GM23338 (cell line): ENCODE data around the gene PSORS1C2. TPM values are rescaled to one million over a fixed set of nuclear protein-coding genes. Genes with fewer than 3 reads are reported as not detected.
A peak's percentile ranks its signal among the peaks of the same experiment; 100 is the strongest.

Source experiments
- ATAC-seq: fragments of 200-7000 bp; cut with Tn5 transposase; 3 replicates; pipeline ENCODE4 v1.9.1; 2020
- DNase-seq: peaks from one replicate; pipeline ENCODE4 v3.0.0-alpha.2; 2015; ENCODE audit warnings: low spot score
- H2AFZ ChIP-seq: fragments of 200-600 bp; sonication (generic); 2 replicates; pipeline ENCODE4 v1.8.0; 2016; ENCODE audit warnings: antibody characterized with exemption, mild to moderate bottlenecking, moderate library complexity
- H3F3A ChIP-seq: fragments of 200-600 bp; sonication (generic); replicated peaks from 2 replicates; pipeline ENCODE4 v1.8.0; 2017; ENCODE audit warnings: antibody characterized with exemption, mixed run types, low read depth
- H3K27ac ChIP-seq: fragments of 200-600 bp; sonication (generic); 2 replicates; pipeline ENCODE4 v1.6.1; 2016; ENCODE audit warnings: low read depth
- H3K27me3 ChIP-seq: fragments of 200-600 bp; sonication (generic); 2 replicates; pipeline ENCODE4 v1.8.0; 2016; ENCODE audit warnings: mild to moderate bottlenecking, mixed run types, moderate library complexity; ENCODE audit not compliant: insufficient read depth
- H3K36me3 ChIP-seq: fragments of 200-600 bp; sonication (generic); 2 replicates; pipeline ENCODE4 v1.8.0; 2016; ENCODE audit warnings: mild to moderate bottlenecking; ENCODE audit not compliant: insufficient read depth
- H3K4me1 ChIP-seq: fragments of 200-600 bp; sonication (generic); 2 replicates; pipeline ENCODE4 v1.8.0; 2016; ENCODE audit warnings: mild to moderate bottlenecking, moderate library complexity; ENCODE audit not compliant: insufficient read depth
- H3K4me2 ChIP-seq: fragments of 200-600 bp; sonication (generic); 2 replicates; pipeline ENCODE4 v1.7.1; 2017; ENCODE audit warnings: mixed run types
- H3K4me3 ChIP-seq: fragments of 200-600 bp; sonication (generic); 2 replicates; pipeline ENCODE4 v1.6.1; 2016; ENCODE audit warnings: mixed run types
- H3K79me2 ChIP-seq: fragments of 200-600 bp; sonication (generic); replicated peaks from 2 replicates; pipeline ENCODE4 v1.8.0; 2017; ENCODE audit warnings: mild to moderate bottlenecking; ENCODE audit not compliant: insufficient read depth
- H3K9me2 ChIP-seq: fragments of 200-600 bp; sonication (generic); 2 replicates; pipeline ENCODE4 v1.8.0; 2017; ENCODE audit not compliant: insufficient read depth
- H4K20me1 ChIP-seq: fragments of 200-600 bp; sonication (generic); replicated peaks from 2 replicates; pipeline ENCODE4 v1.8.0; 2017; ENCODE audit warnings: mild to moderate bottlenecking; ENCODE audit not compliant: insufficient read depth
- H3K27ac Mint-ChIP-seq: 2 replicates; pipeline ENCODE4 v1.8.0; 2020; ENCODE audit warnings: inconsistent platforms, mild to moderate bottlenecking, moderate library complexity, mixed read lengths
- H3K27me3 Mint-ChIP-seq: 3 replicates; pipeline ENCODE4 v1.8.0; 2022; ENCODE audit warnings: low read depth, mild to moderate bottlenecking, moderate library complexity, mixed read lengths, inconsistent platforms; ENCODE audit not compliant: insufficient read depth, poor library complexity
- H3K36me3 Mint-ChIP-seq: 3 replicates; pipeline ENCODE4 v1.8.0; 2021; ENCODE audit warnings: low read depth, mild to moderate bottlenecking, inconsistent platforms, moderate library complexity, mixed read lengths
- H3K4me1 Mint-ChIP-seq: 3 replicates; pipeline ENCODE4 v1.8.0; 2020; ENCODE audit warnings: mild to moderate bottlenecking, inconsistent platforms, mixed read lengths
- H3K4me3 Mint-ChIP-seq: 3 replicates; pipeline ENCODE4 v1.8.0; 2021; ENCODE audit warnings: moderate library complexity, mild to moderate bottlenecking, inconsistent platforms, mixed read lengths
- H3K9me3 Mint-ChIP-seq: 3 replicates; pipeline ENCODE4 v1.8.0; 2020; ENCODE audit warnings: moderate library complexity, mild to moderate bottlenecking, inconsistent platforms, mixed read lengths
- CREB1 ChIP-seq: fragments of 250-450 bp; sonication (Bioruptor Pico); IDR thresholded peaks from 2 replicates; pipeline ENCODE4 v1.5.0; 2020; ENCODE audit warnings: low read depth, mild to moderate bottlenecking, moderate library complexity
- EZH2 ChIP-seq: fragments of 200-600 bp; sonication (generic); IDR thresholded peaks from one replicate; pipeline ENCODE4 v1.8.0; 2017; ENCODE audit warnings: antibody characterized with exemption, mild to moderate bottlenecking, low read depth; ENCODE audit not compliant: unreplicated experiment
- EZH2phosphoT487 ChIP-seq: fragments of 200-600 bp; sonication (generic); IDR thresholded peaks from one replicate; pipeline ENCODE4 v1.8.1; 2018; ENCODE audit warnings: antibody characterized with exemption; ENCODE audit not compliant: unreplicated experiment
- JUNB ChIP-seq: IDR thresholded peaks from one replicate; pipeline ENCODE4 v1.6.1; 2016; ENCODE audit warnings: antibody characterized with exemption; ENCODE audit not compliant: unreplicated experiment
- NANOG ChIP-seq: IDR thresholded peaks from 2 replicates; pipeline ENCODE4 v1.6.1; 2016; ENCODE audit warnings: antibody characterized with exemption, borderline replicate concordance
- POLR2AphosphoS5 ChIP-seq: IDR thresholded peaks from 2 replicates; pipeline ENCODE4 v1.6.1; 2016; ENCODE audit warnings: antibody characterized with exemption, low read depth
- STAT1 ChIP-seq: IDR thresholded peaks from one replicate; pipeline ENCODE4 v1.6.1; 2016; ENCODE audit warnings: antibody characterized with exemption; ENCODE audit not compliant: unreplicated experiment
- ZNF114 ChIP-seq: fragments of 250-450 bp; sonication (Bioruptor Pico); IDR thresholded peaks from 2 replicates; pipeline ENCODE4 v1.5.0; 2020; ENCODE audit warnings: mild to moderate bottlenecking, moderate library complexity
- ZNF331 ChIP-seq: fragments of 250-450 bp; sonication (Bioruptor Pico); IDR thresholded peaks from 2 replicates; pipeline ENCODE4 v1.5.0; 2020; ENCODE audit warnings: low read depth, mild to moderate bottlenecking, moderate library complexity
- polyA plus RNA-seq: library from polyadenylated mRNA; unstranded; fragments of >200 nt; fragmentation: Nextera tagmentation; extraction: Ambion mirVana; gene quantifications from 2 replicates; pipeline ENCODE4 v1.2.1, GENCODE V29; 2016
- total RNA-seq: library from RNA; depleted of rRNA; stranded (reverse); fragments of >200 nt; shearing (Covaris generic); gene quantifications from 2 replicates; pipeline ENCODE4 v1.2.3, GENCODE V29; 2014
- TF ChIP-seq, protein P1 (sequence below): fragments of 250-450 bp; sonication (Bioruptor Pico); IDR thresholded peaks from 2 replicates; pipeline ENCODE4 v1.5.0; 2020; ENCODE audit warnings: mild to moderate bottlenecking, moderate library complexity
- TF ChIP-seq, protein P2 (sequence below): IDR thresholded peaks from 2 replicates; pipeline ENCODE4 v1.6.1; 2016; ENCODE audit warnings: antibody characterized with exemption
- TF ChIP-seq, protein P3 (sequence below): IDR thresholded peaks from one replicate; pipeline ENCODE4 v1.6.1; 2018; ENCODE audit warnings: antibody characterized with exemption; ENCODE audit not compliant: unreplicated experiment
- TF ChIP-seq, protein P4 (sequence below), 2 experiments: fragments of 200-600 bp in 1 of 2; sonication (generic) in 1 of 2; conservative IDR thresholded peaks; 2 replicates each; pipeline versions ENCODE4 v1.5.1 to v1.6.1; 2016 to 2017; ENCODE audit warnings: antibody characterized with exemption in 2 of 2, low read depth in 2 of 2, mild to moderate bottlenecking in 2 of 2, moderate library complexity in 1 of 2

Gene PSORS1C2
- total and polyA plus RNA-seq, 2 experiments from 2014 or later = 0.47 TPM; not detected in 1

DNA sequence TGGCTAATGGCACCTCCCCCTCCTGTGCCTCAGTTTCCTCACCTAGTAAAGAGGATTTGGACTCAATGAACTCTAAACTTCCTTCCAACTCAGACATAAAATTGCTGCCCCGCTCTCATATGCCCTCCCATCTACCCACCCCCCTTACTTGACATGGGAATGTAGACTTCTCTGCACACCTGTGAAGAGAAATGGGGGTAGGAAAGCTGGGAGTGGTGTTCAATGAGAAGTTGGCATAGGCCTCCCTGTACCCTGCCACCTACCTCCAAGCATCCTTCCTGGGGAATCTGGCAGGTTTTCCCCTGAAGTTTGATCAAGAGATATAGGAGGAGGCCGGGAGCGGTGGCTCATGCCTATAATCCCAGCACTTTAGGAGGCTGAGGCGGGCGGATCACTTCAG, 35.5 kb upstream of the PSORS1C2 start:
- ATAC-seq (no peak), DNase-seq (no peak)
- Mint-ChIP-seq H3K9me3 (no peaks in the 10 kb centered on the region; the same call in 2 of the 3 replicates), H3K27ac (peak overlapping the region; percentile 97), H3K36me3 (peaks cover 12% of the 10 kb centered on the region), H3K4me3 (peak overlapping the region; percentile 86; the same call in 2 of the 3 replicates), H3K4me1 (peaks cover 59% of the 10 kb centered on the region), H3K27me3 (peaks cover 38% of the 10 kb centered on the region)
- H3K27me3 ChIP-seq = no peaks in the 10 kb centered on the region
- peak overlapping the region; percentile 88 for H3K4me2 ChIP-seq
- peaks cover 41% of the 10 kb centered on the region for H3K4me1 ChIP-seq
- TF ChIP-seq, protein P1, sequence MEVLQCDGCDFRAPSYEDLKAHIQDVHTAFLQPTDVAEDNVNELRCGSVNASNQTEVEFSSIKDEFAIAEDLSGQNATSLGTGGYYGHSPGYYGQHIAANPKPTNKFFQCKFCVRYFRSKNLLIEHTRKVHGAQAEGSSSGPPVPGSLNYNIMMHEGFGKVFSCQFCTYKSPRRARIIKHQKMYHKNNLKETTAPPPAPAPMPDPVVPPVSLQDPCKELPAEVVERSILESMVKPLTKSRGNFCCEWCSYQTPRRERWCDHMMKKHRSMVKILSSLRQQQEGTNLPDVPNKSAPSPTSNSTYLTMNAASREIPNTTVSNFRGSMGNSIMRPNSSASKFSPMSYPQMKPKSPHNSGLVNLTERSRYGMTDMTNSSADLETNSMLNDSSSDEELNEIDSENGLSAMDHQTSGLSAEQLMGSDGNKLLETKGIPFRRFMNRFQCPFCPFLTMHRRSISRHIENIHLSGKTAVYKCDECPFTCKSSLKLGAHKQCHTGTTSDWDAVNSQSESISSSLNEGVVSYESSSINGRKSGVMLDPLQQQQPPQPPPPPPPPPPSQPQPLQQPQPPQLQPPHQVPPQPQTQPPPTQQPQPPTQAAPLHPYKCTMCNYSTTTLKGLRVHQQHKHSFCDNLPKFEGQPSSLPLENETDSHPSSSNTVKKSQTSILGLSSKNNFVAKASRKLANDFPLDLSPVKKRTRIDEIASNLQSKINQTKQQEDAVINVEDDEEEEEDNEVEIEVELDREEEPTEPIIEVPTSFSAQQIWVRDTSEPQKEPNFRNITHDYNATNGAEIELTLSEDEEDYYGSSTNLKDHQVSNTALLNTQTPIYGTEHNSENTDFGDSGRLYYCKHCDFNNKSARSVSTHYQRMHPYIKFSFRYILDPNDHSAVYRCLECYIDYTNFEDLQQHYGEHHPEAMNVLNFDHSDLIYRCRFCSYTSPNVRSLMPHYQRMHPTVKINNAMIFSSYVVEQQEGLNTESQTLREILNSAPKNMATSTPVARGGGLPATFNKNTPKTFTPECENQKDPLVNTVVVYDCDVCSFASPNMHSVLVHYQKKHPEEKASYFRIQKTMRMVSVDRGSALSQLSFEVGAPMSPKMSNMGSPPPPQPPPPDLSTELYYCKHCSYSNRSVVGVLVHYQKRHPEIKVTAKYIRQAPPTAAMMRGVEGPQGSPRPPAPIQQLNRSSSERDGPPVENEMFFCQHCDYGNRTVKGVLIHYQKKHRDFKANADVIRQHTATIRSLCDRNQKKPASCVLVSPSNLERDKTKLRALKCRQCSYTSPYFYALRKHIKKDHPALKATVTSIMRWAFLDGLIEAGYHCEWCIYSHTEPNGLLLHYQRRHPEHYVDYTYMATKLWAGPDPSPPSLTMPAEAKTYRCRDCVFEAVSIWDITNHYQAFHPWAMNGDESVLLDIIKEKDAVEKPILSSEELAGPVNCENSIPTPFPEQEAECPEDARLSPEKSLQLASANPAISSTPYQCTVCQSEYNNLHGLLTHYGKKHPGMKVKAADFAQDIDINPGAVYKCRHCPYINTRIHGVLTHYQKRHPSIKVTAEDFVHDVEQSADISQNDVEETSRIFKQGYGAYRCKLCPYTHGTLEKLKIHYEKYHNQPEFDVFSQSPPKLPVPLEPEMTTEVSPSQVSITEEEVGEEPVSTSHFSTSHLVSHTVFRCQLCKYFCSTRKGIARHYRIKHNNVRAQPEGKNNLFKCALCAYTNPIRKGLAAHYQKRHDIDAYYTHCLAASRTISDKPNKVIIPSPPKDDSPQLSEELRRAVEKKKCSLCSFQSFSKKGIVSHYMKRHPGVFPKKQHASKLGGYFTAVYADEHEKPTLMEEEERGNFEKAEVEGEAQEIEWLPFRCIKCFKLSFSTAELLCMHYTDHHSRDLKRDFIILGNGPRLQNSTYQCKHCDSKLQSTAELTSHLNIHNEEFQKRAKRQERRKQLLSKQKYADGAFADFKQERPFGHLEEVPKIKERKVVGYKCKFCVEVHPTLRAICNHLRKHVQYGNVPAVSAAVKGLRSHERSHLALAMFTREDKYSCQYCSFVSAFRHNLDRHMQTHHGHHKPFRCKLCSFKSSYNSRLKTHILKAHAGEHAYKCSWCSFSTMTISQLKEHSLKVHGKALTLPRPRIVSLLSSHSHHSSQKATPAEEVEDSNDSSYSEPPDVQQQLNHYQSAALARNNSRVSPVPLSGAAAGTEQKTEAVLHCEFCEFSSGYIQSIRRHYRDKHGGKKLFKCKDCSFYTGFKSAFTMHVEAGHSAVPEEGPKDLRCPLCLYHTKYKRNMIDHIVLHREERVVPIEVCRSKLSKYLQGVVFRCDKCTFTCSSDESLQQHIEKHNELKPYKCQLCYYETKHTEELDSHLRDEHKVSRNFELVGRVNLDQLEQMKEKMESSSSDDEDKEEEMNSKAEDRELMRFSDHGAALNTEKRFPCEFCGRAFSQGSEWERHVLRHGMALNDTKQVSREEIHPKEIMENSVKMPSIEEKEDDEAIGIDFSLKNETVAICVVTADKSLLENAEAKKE (CRISPR knock-in tag) = no peak
- no peak for TF ChIP-seq EZH2phosphoT487
- TF ChIP-seq ZNF114 (CRISPR knock-in tag) = no peak
- no peak for TF ChIP-seq STAT1
- TF ChIP-seq JUNB = no peak
- TF ChIP-seq, protein P2, sequence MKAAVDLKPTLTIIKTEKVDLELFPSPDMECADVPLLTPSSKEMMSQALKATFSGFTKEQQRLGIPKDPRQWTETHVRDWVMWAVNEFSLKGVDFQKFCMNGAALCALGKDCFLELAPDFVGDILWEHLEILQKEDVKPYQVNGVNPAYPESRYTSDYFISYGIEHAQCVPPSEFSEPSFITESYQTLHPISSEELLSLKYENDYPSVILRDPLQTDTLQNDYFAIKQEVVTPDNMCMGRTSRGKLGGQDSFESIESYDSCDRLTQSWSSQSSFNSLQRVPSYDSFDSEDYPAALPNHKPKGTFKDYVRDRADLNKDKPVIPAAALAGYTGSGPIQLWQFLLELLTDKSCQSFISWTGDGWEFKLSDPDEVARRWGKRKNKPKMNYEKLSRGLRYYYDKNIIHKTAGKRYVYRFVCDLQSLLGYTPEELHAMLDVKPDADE = no peak
- no peak for TF ChIP-seq ZNF331
- TF ChIP-seq EZH2 = no peak
- TF ChIP-seq, protein P3, sequence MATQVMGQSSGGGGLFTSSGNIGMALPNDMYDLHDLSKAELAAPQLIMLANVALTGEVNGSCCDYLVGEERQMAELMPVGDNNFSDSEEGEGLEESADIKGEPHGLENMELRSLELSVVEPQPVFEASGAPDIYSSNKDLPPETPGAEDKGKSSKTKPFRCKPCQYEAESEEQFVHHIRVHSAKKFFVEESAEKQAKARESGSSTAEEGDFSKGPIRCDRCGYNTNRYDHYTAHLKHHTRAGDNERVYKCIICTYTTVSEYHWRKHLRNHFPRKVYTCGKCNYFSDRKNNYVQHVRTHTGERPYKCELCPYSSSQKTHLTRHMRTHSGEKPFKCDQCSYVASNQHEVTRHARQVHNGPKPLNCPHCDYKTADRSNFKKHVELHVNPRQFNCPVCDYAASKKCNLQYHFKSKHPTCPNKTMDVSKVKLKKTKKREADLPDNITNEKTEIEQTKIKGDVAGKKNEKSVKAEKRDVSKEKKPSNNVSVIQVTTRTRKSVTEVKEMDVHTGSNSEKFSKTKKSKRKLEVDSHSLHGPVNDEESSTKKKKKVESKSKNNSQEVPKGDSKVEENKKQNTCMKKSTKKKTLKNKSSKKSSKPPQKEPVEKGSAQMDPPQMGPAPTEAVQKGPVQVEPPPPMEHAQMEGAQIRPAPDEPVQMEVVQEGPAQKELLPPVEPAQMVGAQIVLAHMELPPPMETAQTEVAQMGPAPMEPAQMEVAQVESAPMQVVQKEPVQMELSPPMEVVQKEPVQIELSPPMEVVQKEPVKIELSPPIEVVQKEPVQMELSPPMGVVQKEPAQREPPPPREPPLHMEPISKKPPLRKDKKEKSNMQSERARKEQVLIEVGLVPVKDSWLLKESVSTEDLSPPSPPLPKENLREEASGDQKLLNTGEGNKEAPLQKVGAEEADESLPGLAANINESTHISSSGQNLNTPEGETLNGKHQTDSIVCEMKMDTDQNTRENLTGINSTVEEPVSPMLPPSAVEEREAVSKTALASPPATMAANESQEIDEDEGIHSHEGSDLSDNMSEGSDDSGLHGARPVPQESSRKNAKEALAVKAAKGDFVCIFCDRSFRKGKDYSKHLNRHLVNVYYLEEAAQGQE = no peak
- no peak for TF ChIP-seq CREB1 (CRISPR knock-in tag)
- no peak for TF ChIP-seq NANOG
- TF ChIP-seq, protein P4, sequence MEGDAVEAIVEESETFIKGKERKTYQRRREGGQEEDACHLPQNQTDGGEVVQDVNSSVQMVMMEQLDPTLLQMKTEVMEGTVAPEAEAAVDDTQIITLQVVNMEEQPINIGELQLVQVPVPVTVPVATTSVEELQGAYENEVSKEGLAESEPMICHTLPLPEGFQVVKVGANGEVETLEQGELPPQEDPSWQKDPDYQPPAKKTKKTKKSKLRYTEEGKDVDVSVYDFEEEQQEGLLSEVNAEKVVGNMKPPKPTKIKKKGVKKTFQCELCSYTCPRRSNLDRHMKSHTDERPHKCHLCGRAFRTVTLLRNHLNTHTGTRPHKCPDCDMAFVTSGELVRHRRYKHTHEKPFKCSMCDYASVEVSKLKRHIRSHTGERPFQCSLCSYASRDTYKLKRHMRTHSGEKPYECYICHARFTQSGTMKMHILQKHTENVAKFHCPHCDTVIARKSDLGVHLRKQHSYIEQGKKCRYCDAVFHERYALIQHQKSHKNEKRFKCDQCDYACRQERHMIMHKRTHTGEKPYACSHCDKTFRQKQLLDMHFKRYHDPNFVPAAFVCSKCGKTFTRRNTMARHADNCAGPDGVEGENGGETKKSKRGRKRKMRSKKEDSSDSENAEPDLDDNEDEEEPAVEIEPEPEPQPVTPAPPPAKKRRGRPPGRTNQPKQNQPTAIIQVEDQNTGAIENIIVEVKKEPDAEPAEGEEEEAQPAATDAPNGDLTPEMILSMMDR (conservative IDR thresholded peaks at IDR 0.05; ENCODE audit: low read depth in 2 of 2) = no peak
- TF ChIP-seq POLR2AphosphoS5 = no peak
- H3K9me2 ChIP-seq = no peaks in the 10 kb centered on the region
- peak overlapping the region; percentile 100 for H3K27ac ChIP-seq
- H3K4me3 ChIP-seq = no peak overlapping the region
- peaks cover 9% of the 10 kb centered on the region for H4K20me1 ChIP-seq
- H2AFZ ChIP-seq = no peak overlapping the region
- peaks cover 17% of the 10 kb centered on the region for H3F3A ChIP-seq
- H3K79me2 ChIP-seq = peaks cover 37% of the 10 kb centered on the region
- H3K36me3 ChIP-seq = no peaks in the 10 kb centered on the region
